ENCODE data around the gene MARCHF3. TPM values are rescaled to one million over a fixed set of nuclear protein-coding genes. Genes with fewer than 3 reads are reported as not detected.

Gene MARCHF3
- total and polyA plus RNA-seq, 10 of the 15 experiments (the other 5 are each of a cell fraction or from before 2014, with no cell fraction given), result 3.6 to 24.1 (median 11.3) TPM

DNA sequence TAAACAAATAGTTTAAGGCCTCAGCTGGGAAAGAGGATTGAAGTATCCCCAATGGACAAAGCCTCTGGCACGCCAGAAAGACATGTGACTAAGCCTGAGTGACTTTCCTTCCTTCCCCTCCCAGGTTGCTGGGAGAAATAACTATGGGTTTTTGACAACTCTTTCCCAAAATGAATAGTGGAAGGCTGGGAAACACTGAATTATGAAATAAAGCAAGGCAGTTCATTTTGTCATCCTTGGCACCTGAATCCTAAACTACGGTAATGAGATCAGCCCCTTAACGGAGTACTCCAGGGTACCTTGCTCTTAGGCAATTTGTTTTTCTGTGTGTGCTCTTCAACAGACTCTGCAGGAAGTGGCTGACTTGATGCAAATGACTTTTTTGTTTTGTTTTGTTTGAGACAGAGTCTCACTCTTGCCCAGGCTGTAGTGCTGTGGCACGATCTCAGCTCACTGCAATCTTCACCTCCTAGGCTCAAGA is 178.2 kb downstream of the MARCHF3 start:
- WGBS (ENCODE audit: insufficient coverage, insufficient replicate concordance, low lambda C conversion rate, missing lambda C conversion rate), result 0% methylated on average over 4 of the region's 4 CpGs
- no peak overlapping the region for H3K9ac ChIP-seq (ENCODE audit: control insufficient read depth, insufficient read depth, low read length)
- H3K27ac ChIP-seq (ENCODE audit: control insufficient read depth, insufficient read depth), result peak overlapping the region; percentile 53; the same call in 1 of the 2 replicates
- peaks cover 12% of the 10 kb centered on the region for H3K4me1 ChIP-seq (ENCODE audit: control insufficient read depth, insufficient read depth, low read length)
- intact Hi-C loops (cut with micrococcal nuclease; ENCODE audit: unreplicated experiment), result no loop called here
- H3K36me3 ChIP-seq (ENCODE audit: control insufficient read depth in 2 of 2, insufficient read depth in 2 of 2, low read length in 1 of 2), result no peaks in the 10 kb centered on the region
- H3K4me3 ChIP-seq, result no peak overlapping the region
- peak; percentile 23 for DNase-seq (ENCODE audit: low read depth, low spot score)
- POLR2A ChIA-PET, result interaction anchor here (0.6 kb wide), 1 partner anchor 8 kb away, joined by 3 read pairs; no protein-coding TSS in a partner anchor
- peak overlapping the region; percentile 54; the same call in 1 of the 2 replicates for H3K4me2 ChIP-seq (ENCODE audit: control insufficient read depth, insufficient read depth)
- RAD21 ChIA-PET (ENCODE audit: unreplicated experiment), result no interaction called here
- SMC1A ChIA-PET (ENCODE audit: uncharacterized antibody, unreplicated experiment), result no interaction called here
- no peaks in the 10 kb centered on the region for H3K79me2 ChIP-seq (ENCODE audit: control insufficient read depth, insufficient read depth, low read length)
- no peaks in the 10 kb centered on the region for H3K27me3 ChIP-seq (replicated peaks in 1 of 2; ENCODE audit: control insufficient read depth in 2 of 2, insufficient read depth in 2 of 2, low read length in 1 of 2)
- BruUV-seq (replicated peaks), result no TSS peak
- peak; percentile 77 for FAIRE-seq
- TF ChIP-seq NFYA (IDR thresholded peaks at IDR 0.05; ENCODE audit: borderline replicate concordance, low read depth, low read length), result no peak
- TF ChIP-seq SIX5 (IDR thresholded peaks at IDR 0.05; ENCODE audit: low read depth, low read length, severe bottlenecking), result no peak
- TF ChIP-seq NFXL1 (IDR thresholded peaks at IDR 0.05; ENCODE audit: borderline replicate concordance), result no peak
- TF ChIP-seq, protein P1, sequence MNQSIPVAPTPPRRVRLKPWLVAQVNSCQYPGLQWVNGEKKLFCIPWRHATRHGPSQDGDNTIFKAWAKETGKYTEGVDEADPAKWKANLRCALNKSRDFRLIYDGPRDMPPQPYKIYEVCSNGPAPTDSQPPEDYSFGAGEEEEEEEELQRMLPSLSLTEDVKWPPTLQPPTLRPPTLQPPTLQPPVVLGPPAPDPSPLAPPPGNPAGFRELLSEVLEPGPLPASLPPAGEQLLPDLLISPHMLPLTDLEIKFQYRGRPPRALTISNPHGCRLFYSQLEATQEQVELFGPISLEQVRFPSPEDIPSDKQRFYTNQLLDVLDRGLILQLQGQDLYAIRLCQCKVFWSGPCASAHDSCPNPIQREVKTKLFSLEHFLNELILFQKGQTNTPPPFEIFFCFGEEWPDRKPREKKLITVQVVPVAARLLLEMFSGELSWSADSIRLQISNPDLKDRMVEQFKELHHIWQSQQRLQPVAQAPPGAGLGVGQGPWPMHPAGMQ (IDR thresholded peaks at IDR 0.05; ENCODE audit: borderline replicate concordance), result no peak
- TF ChIP-seq YBX1 (IDR thresholded peaks at IDR 0.05), result no peak
- no peak for TF ChIP-seq GABPA (IDR thresholded peaks at IDR 0.05; ENCODE audit: low read depth)
- TF ChIP-seq POU2F2 (IDR thresholded peaks at IDR 0.05; ENCODE audit: borderline replicate concordance, low read depth, low read length), result peak; percentile 59; the same call in 2 of the 3 replicates
- TF ChIP-seq RCOR1 (conservative IDR thresholded peaks at IDR 0.05; ENCODE audit: low read depth, low read length), result no peak
- no peak for TF ChIP-seq IKZF2 (IDR thresholded peaks at IDR 0.05)
- no peaks in the 10 kb centered on the region; the same call in 2 of the 3 replicates for H3K9me3 ChIP-seq (replicated peaks; ENCODE audit: control insufficient read depth, insufficient read depth, low read length)
- CTCF ChIA-PET, result no interaction called here
- ATAC-seq, result peak; percentile 85
- no peaks in the 10 kb centered on the region for H4K20me1 ChIP-seq (ENCODE audit: control insufficient read depth, insufficient read depth)
- H2AFZ ChIP-seq (ENCODE audit: control insufficient read depth, low read depth, low read length), result peak overlapping the region; percentile 61
- in situ Hi-C loops (cut with MboI), result loop anchor here (10.0 kb wide), 1 partner anchor 463 kb away; no protein-coding TSS in a partner anchor

Data from GM12878 (cell line).